B cell (primary cell): ENCODE data around the gene MFSD12. TPM values are rescaled to one million over a fixed set of nuclear protein-coding genes. Genes with fewer than 3 reads are reported as not detected.

Experiments
- ATAC-seq: fragments of 200-7000 bp; cut with Tn5 transposase; one replicate; pipeline ENCODE4 v1.10.0; 2021; ENCODE audit warnings: low read depth, mild to moderate bottlenecking, moderate number of reproducible peaks, moderate library complexity
- CTCF ChIA-PET: fragments of 350-600 bp; sonication (Branson Sonifier 250); formaldehyde crosslinking; loops from one replicate; lab custom pipeline; 2021; ENCODE audit warnings: antibody characterized with exemption, inconsistent platforms; lab: Charles Lee
- POLR2A ChIA-PET: fragments of 350-600 bp; sonication (Branson Sonifier 250); formaldehyde crosslinking; loops from one replicate; lab custom pipeline; 2021; ENCODE audit warnings: antibody characterized with exemption; lab: Charles Lee
- DNase-seq: peaks from one replicate; pipeline ENCODE4 v3.0.0; 2013
- H2AFZ ChIP-seq: 2 replicates; pipeline ENCODE4 v1.6.1; 2012; ENCODE audit warnings: mild to moderate bottlenecking, low read depth, low read length; ENCODE audit not compliant: insufficient read depth, poor library complexity, severe bottlenecking
- H3K27ac ChIP-seq, 2 donors: 1 replicate in 1 of 2; 2 replicates in 1 of 2; pipeline ENCODE4 v1.5.1; 2012 to 2013; ENCODE audit warnings: low read length in 2 of 2, mild to moderate bottlenecking in 2 of 2, moderate library complexity in 1 of 2
- H3K27me3 ChIP-seq, 4 experiments: fragments of 200-600 bp in 1 of 4; sonication (generic) in 1 of 4; replicated peaks in 1 of 4; 1 replicate in 2 of 4; 2 replicates in 2 of 4; pipeline versions ENCODE4 v1.6.1 to v1.7.0; 2013 to 2016; ENCODE audit warnings: low read length in 3 of 4, mild to moderate bottlenecking in 2 of 4, mixed read lengths in 1 of 4, moderate library complexity in 1 of 4; ENCODE audit not compliant: insufficient read depth in 4 of 4, control insufficient read depth in 3 of 4; ENCODE audit errors: control extremely low read depth in 1 of 4
- H3K36me3 ChIP-seq, 2 experiments: replicated peaks in 1 of 2; 1 replicate in 1 of 2; 2 replicates in 1 of 2; pipeline versions ENCODE4 v1.6.1 to v1.7.1; 2013; ENCODE audit warnings: low read length in 1 of 2; ENCODE audit not compliant: insufficient read depth in 2 of 2, control insufficient read depth in 1 of 2; ENCODE audit errors: control extremely low read depth in 1 of 2, extremely low read depth in 1 of 2
- H3K4me1 ChIP-seq, 2 donors: fragments of 200-600 bp in 1 of 2; sonication (generic) in 1 of 2; 1 replicate in 1 of 2; 2 replicates in 1 of 2; pipeline versions ENCODE4 v1.5.1 to v1.6.1; 2013 to 2017; ENCODE audit warnings: low read length in 2 of 2; ENCODE audit not compliant: control insufficient read depth in 2 of 2, insufficient read depth in 2 of 2
- H3K4me2 ChIP-seq: replicated peaks from 2 replicates; pipeline ENCODE3; 2012; ENCODE audit warnings: mild to moderate bottlenecking, low read depth, low read length; ENCODE audit not compliant: poor library complexity, severe bottlenecking
- H3K4me3 ChIP-seq, 5 experiments: fragments of 200-600 bp in 1 of 5; sonication (generic) in 1 of 5; 1 replicate in 3 of 5; 2 replicates in 2 of 5; pipeline versions ENCODE4 v1.5.1 to v1.7.0; 2011 to 2016; ENCODE audit warnings: low read length in 4 of 5, mild to moderate bottlenecking in 4 of 5, low read depth in 2 of 5, control low read depth in 1 of 5, moderate library complexity in 1 of 5; ENCODE audit not compliant: insufficient read depth in 1 of 5; ENCODE audit errors: control extremely low read depth in 1 of 5, extremely low read depth in 1 of 5
- H3K79me2 ChIP-seq: fragments of 200-600 bp; sonication (generic); one replicate; pipeline ENCODE4 v1.6.0; 2016; ENCODE audit warnings: low read length; ENCODE audit not compliant: control insufficient read depth, insufficient read depth
- H3K9ac ChIP-seq: fragments of 200-600 bp; sonication (generic); 2 replicates; pipeline ENCODE4 v1.6.1; 2017; ENCODE audit warnings: mild to moderate bottlenecking, low read length, moderate library complexity
- H3K9me3 ChIP-seq, 3 donors: one replicate each; pipeline versions ENCODE4 v1.6.1 to v1.7.1; 2013; ENCODE audit warnings: low read length in 2 of 3; ENCODE audit not compliant: control insufficient read depth in 2 of 3, insufficient read depth in 1 of 3; ENCODE audit errors: control extremely low read depth in 1 of 3
- H4K20me1 ChIP-seq: 2 replicates; pipeline ENCODE4 v1.6.0; 2012; ENCODE audit warnings: mild to moderate bottlenecking, low read length; ENCODE audit not compliant: insufficient read depth, control insufficient read depth, poor library complexity, severe bottlenecking
- H3K27ac Mint-ChIP-seq: one replicate; pipeline ENCODE4 v1.8.0; 2021; ENCODE audit warnings: mixed read lengths
- H3K27me3 Mint-ChIP-seq: one replicate; pipeline ENCODE4 v1.8.0; 2021; ENCODE audit warnings: mixed read lengths
- H3K4me1 Mint-ChIP-seq: one replicate; pipeline ENCODE4 v1.8.0; 2021; ENCODE audit warnings: mixed read lengths
- H3K4me3 Mint-ChIP-seq: one replicate; pipeline ENCODE4 v1.8.0; 2021; ENCODE audit warnings: mixed read lengths
- H3K9me3 Mint-ChIP-seq: one replicate; pipeline ENCODE4 v1.8.0; 2022; ENCODE audit warnings: mixed read lengths; ENCODE audit not compliant: insufficient read depth
- CTCF ChIP-seq: fragments of 200-600 bp; IDR thresholded peaks from one replicate; pipeline ENCODE4 v1.8.0; 2022; ENCODE audit warnings: antibody characterized with exemption, mild to moderate bottlenecking
- EZH2 ChIP-seq: IDR thresholded peaks from 2 replicates; pipeline ENCODE4 v1.6.1; 2012; ENCODE audit warnings: borderline replicate concordance, low read depth, mild to moderate bottlenecking, moderate library complexity, low read length; ENCODE audit not compliant: insufficient read depth, poor library complexity, severe bottlenecking
- WGBS: methylation state at CpG from one replicate; pipeline ENCODE4 v1.1.5; 2013; ENCODE audit warnings: missing lambda C conversion rate; ENCODE audit not compliant: insufficient coverage; 5-methylcytosine and 5-hydroxymethylcytosine counted together
- intact Hi-C: fragments of 100-400 bp; cut with micrococcal nuclease; formaldehyde crosslinking; loops from one replicate; pipeline ENCODE4 v1.10.0; 2022
- polyA plus RNA-seq: library from polyadenylated mRNA; depleted of rRNA; stranded (reverse); fragments of >200 nt; gene quantifications from 2 replicates; pipeline ENCODE4 v1.2.3, GENCODE V29; 2012
- total RNA-seq, 2 donors: library from RNA; stranded (reverse); fragments of 120-200 nt in 1 of 2; gene quantifications; 1 replicate in 1 of 2; 2 replicates in 1 of 2; pipeline versions ENCODE4 v1.2.3 to v1.2.4, GENCODE V29; 2013 to 2022

Gene MFSD12
- total and polyA plus RNA-seq, 2 donors (not counting 1 experiment from before 2014, with no cell fraction given), result 100 to 154 TPM

GRCh38 chr19:3520166-3521103 is 37.0 kb downstream of the MFSD12 start:
- H3K27ac Mint-ChIP-seq, result no peak overlapping the region

More at GRCh38 chr19:3520166-3521103, 37.0 kb downstream of the MFSD12 start:
- Histone ChIP-seq H4K20me1 (peaks cover 94% of the 10 kb centered on the region), H3K4me3 (no peak overlapping the region), H3K27ac (no peak overlapping the region), H3K36me3 (peaks cover 0 to 50% of the 10 kb centered on the region in 2 experiments), H3K9me3 (peaks cover 0 to 5% (median 0%) of the 10 kb centered on the region in 3 donors), H3K4me2 (no peak overlapping the region), H3K4me1 (peaks cover 10 to 31% of the 10 kb centered on the region in 2 donors), H3K79me2 (peaks cover 95% of the 10 kb centered on the region), H3K9ac (no peak overlapping the region), H2AFZ (no peak overlapping the region), H3K27me3 (no peaks in the 10 kb centered on the region)
- Mint-ChIP-seq H3K4me1 (peaks cover 33% of the 10 kb centered on the region), H3K4me3 (no peak overlapping the region), H3K27me3 (no peaks in the 10 kb centered on the region), H3K9me3 (no peaks in the 10 kb centered on the region)
- ChIA-PET POLR2A (no interaction called here), CTCF (interaction anchor here (1.3 kb wide), 1 partner anchor 37 kb away, joined by 3 read pairs; the partner anchor contains the start of gene SMIM44)
- ATAC-seq, result no peak
- 96% methylated on average over 37 of the region's 37 CpGs for WGBS
- TF ChIP-seq EZH2, result no peak
- no peak for TF ChIP-seq CTCF
- DNase-seq, result no peak
- intact Hi-C loops, result no loop called here
